ENCODE results near the gene RBCK1. TPM values are rescaled to one million over a fixed set of nuclear protein-coding genes. Genes with fewer than 3 reads are reported as not detected.

The RBCK1 gene
- total and polyA plus RNA-seq, 10 of the 15 experiments (the other 5 are each of a cell fraction or from before 2014, with no cell fraction given) = 14.1 to 99.7 (median 76.0) TPM

DNA sequence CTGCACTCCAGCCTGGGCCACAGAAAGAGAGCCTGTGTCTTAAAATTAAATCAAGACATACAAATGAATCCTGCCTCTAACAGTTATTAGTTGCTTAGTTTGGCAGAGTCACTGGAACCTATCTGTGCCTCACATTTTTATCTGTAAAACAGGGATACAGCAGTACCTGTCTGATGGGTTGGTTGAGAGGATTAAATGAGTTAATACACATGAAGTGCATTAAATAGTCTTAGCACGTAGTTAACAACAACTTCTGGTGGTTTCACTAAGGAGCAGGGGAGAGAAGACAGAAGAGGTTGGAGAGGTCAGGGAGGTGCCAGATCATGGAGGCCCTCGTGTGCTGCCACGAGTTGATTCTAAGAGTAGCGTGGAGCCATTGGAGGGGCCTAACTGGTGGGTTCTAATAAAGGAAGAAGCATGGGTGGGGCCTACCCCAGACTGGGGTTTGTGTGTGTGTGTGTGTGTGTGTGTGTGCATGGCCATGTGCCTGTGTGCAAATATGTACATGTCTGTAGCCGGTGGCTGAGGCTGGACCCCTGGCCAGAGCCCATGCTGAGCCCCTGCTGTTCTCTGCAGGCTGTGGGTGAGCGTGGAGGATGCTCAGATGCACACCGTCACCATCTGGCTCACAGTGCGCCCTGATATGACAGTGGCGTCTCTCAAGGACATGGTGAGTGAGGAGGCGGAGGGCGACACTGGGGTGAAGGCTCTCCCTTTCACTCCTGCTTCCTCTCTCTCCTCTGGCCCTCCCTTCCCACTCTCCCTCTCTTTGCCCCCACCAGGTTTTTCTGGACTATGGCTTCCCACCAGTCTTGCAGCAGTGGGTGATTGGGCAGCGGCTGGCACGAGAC is 9.1 kb downstream of the RBCK1 start (continued):
- no peak for TF ChIP-seq CBX3 (IDR thresholded peaks at IDR 0.05; ENCODE audit: borderline replicate concordance, low read depth)

DNA sequence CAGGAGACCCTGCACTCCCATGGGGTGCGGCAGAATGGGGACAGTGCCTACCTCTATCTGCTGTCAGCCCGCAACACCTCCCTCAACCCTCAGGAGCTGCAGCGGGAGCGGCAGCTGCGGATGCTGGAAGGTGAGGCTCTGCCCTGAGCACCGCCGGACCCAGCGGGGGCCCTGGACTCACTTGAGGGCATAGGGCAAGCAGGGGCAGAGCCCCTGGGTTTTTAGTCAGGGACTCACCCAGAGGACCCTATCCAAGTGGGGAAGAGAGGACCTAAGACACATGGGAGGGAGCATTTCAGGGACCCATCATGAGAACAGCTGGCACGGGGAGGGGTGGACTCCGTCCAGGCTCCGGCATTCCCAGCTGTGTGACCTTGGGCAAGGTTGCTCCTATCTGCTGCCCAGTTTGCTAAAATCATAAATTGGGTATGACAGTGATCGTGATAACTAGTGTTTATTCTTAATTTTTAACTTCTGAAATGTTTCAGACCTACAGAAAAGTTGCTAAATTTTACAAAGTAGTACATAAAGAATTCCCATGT is 9.8 kb downstream of the RBCK1 start:
- H3K36me3 ChIP-seq (ENCODE audit: control insufficient read depth in 2 of 2, insufficient read depth in 2 of 2, low read length in 1 of 2) = peaks cover 7 to 13% of the 10 kb centered on the region in 2 experiments
- no peak overlapping the region for H2AFZ ChIP-seq (ENCODE audit: control insufficient read depth, low read depth, low read length)
- no peak overlapping the region for H3K4me2 ChIP-seq (ENCODE audit: control insufficient read depth, insufficient read depth)
- H3K27ac ChIP-seq (ENCODE audit: control insufficient read depth, insufficient read depth) = no peak overlapping the region
- H4K20me1 ChIP-seq (ENCODE audit: control insufficient read depth, insufficient read depth) = no peaks in the 10 kb centered on the region
- ChIA-PET CTCF (no interaction called here), SMC1A (ENCODE audit: uncharacterized antibody, unreplicated experiment) (interaction anchor here (0.6 kb wide), 1 partner anchor 39 kb away, joined by 4 read pairs; no protein-coding TSS in a partner anchor), POLR2A (no interaction called here), RAD21 (ENCODE audit: unreplicated experiment) (no interaction called here)
- DNase-seq (ENCODE audit: low read depth, low spot score) (no peak), ATAC-seq (no peak), FAIRE-seq (no peak)
- H3K4me1 ChIP-seq (ENCODE audit: control insufficient read depth, insufficient read depth, low read length) = no peaks in the 10 kb centered on the region
- 98% methylated on average over 12 of the region's 12 CpGs for WGBS (ENCODE audit: insufficient coverage, insufficient replicate concordance, low lambda C conversion rate, missing lambda C conversion rate)
- in situ Hi-C loops (cut with MboI) = no loop called here
- no peak overlapping the region for H3K9ac ChIP-seq (ENCODE audit: control insufficient read depth, insufficient read depth, low read length)
- no peaks in the 10 kb centered on the region for H3K27me3 ChIP-seq (replicated peaks in 1 of 2; ENCODE audit: control insufficient read depth in 2 of 2, insufficient read depth in 2 of 2, low read length in 1 of 2)
- no TSS peak for BruUV-seq (replicated peaks)
- intact Hi-C loops (cut with micrococcal nuclease; ENCODE audit: unreplicated experiment) = no loop called here
- H3K4me3 ChIP-seq = no peak overlapping the region
- no peaks in the 10 kb centered on the region for H3K9me3 ChIP-seq (replicated peaks; ENCODE audit: control insufficient read depth, insufficient read depth, low read length)
- peaks cover 9% of the 10 kb centered on the region for H3K79me2 ChIP-seq (ENCODE audit: control insufficient read depth, insufficient read depth, low read length)
- TF ChIP-seq, protein P1, sequence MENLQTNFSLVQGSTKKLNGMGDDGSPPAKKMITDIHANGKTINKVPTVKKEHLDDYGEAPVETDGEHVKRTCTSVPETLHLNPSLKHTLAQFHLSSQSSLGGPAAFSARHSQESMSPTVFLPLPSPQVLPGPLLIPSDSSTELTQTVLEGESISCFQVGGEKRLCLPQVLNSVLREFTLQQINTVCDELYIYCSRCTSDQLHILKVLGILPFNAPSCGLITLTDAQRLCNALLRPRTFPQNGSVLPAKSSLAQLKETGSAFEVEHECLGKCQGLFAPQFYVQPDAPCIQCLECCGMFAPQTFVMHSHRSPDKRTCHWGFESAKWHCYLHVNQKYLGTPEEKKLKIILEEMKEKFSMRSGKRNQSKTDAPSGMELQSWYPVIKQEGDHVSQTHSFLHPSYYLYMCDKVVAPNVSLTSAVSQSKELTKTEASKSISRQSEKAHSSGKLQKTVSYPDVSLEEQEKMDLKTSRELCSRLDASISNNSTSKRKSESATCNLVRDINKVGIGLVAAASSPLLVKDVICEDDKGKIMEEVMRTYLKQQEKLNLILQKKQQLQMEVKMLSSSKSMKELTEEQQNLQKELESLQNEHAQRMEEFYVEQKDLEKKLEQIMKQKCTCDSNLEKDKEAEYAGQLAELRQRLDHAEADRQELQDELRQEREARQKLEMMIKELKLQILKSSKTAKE (IDR thresholded peaks at IDR 0.05; ENCODE audit: low read depth, poor library complexity, severe bottlenecking) = no peak
- TF ChIP-seq TCF3 (IDR thresholded peaks at IDR 0.05; ENCODE audit: borderline replicate concordance, insufficient read depth, low read depth, low read length) (no peak), SPI1 (IDR thresholded peaks at IDR 0.05; ENCODE audit: borderline replicate concordance, insufficient read depth, low read depth, low read length) (no peak), TARDBP (IDR thresholded peaks at IDR 0.05; ENCODE audit: borderline replicate concordance) (no peak), NFXL1 (IDR thresholded peaks at IDR 0.05; ENCODE audit: borderline replicate concordance) (no peak), EZH2 (IDR thresholded peaks at IDR 0.05; ENCODE audit: borderline replicate concordance, control insufficient read depth, low read depth, low read length) (no peak), POLR2AphosphoS2 (IDR thresholded peaks at IDR 0.05; ENCODE audit: low read depth, low read length) (no peak), IKZF1 (conservative IDR thresholded peaks at IDR 0.05) (no peak), JUNB (IDR thresholded peaks at IDR 0.05) (no peak), YBX1 (IDR thresholded peaks at IDR 0.05) (no peak), MYB (IDR thresholded peaks at IDR 0.05; ENCODE audit: borderline replicate concordance, low read depth, low read length) (no peak), TAF1 (IDR thresholded peaks at IDR 0.05; ENCODE audit: borderline replicate concordance, low read depth, low read length) (no peak)
- TF ChIP-seq, protein P2, sequence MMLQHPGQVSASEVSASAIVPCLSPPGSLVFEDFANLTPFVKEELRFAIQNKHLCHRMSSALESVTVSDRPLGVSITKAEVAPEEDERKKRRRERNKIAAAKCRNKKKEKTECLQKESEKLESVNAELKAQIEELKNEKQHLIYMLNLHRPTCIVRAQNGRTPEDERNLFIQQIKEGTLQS (IDR thresholded peaks at IDR 0.05; ENCODE audit: borderline replicate concordance, extremely low read depth, low read depth, low read length) = no peak
- TF ChIP-seq, protein P3, sequence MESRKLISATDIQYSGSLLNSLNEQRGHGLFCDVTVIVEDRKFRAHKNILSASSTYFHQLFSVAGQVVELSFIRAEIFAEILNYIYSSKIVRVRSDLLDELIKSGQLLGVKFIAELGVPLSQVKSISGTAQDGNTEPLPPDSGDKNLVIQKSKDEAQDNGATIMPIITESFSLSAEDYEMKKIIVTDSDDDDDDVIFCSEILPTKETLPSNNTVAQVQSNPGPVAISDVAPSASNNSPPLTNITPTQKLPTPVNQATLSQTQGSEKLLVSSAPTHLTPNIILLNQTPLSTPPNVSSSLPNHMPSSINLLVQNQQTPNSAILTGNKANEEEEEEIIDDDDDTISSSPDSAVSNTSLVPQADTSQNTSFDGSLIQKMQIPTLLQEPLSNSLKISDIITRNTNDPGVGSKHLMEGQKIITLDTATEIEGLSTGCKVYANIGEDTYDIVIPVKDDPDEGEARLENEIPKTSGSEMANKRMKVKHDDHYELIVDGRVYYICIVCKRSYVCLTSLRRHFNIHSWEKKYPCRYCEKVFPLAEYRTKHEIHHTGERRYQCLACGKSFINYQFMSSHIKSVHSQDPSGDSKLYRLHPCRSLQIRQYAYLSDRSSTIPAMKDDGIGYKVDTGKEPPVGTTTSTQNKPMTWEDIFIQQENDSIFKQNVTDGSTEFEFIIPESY (IDR thresholded peaks at IDR 0.05) = no peak
- TF ChIP-seq, protein P4, sequence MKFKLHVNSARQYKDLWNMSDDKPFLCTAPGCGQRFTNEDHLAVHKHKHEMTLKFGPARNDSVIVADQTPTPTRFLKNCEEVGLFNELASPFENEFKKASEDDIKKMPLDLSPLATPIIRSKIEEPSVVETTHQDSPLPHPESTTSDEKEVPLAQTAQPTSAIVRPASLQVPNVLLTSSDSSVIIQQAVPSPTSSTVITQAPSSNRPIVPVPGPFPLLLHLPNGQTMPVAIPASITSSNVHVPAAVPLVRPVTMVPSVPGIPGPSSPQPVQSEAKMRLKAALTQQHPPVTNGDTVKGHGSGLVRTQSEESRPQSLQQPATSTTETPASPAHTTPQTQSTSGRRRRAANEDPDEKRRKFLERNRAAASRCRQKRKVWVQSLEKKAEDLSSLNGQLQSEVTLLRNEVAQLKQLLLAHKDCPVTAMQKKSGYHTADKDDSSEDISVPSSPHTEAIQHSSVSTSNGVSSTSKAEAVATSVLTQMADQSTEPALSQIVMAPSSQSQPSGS (IDR thresholded peaks at IDR 0.05; ENCODE audit: low read length) = no peak

Measured in GM12878 (cell line).